Lung (tissue), 12 donors: ENCODE data around the gene TRABD2A. TPM values are rescaled to one million over a fixed set of nuclear protein-coding genes. Genes with fewer than 3 reads are reported as not detected.

Experiments
- ATAC-seq: fragments of 200-7000 bp; cut with Tn5 transposase; one replicate; pipeline ENCODE4 v1.9.1; 2020; ENCODE audit warnings: moderate number of reproducible peaks; ENCODE audit not compliant: insufficient read depth, low FRiP score
- DNase-seq, 3 donors: peaks; one replicate each; pipeline ENCODE4 v3.0.0-alpha.2; 2013 to 2017
- H3K27ac ChIP-seq, 2 donors: one replicate each; pipeline ENCODE4 v1.5.1; 2013; ENCODE audit warnings: mild to moderate bottlenecking in 2 of 2, moderate library complexity in 2 of 2, control low read depth in 1 of 2, inconsistent platforms in 1 of 2, low read depth in 1 of 2, low read length in 1 of 2
- H3K27me3 ChIP-seq, 3 donors: one replicate each; pipeline ENCODE4 v1.5.1; 2013; ENCODE audit warnings: low read length in 2 of 3; ENCODE audit not compliant: control insufficient read depth in 3 of 3, insufficient read depth in 3 of 3
- H3K36me3 ChIP-seq, 4 donors: one replicate each; pipeline ENCODE4 v1.5.1; 2013; ENCODE audit warnings: low read length in 4 of 4, mild to moderate bottlenecking in 1 of 4, moderate library complexity in 1 of 4; ENCODE audit not compliant: control insufficient read depth in 4 of 4, insufficient read depth in 4 of 4
- H3K4me1 ChIP-seq, 5 donors: one replicate each; pipeline ENCODE4 v1.5.1; 2013; ENCODE audit warnings: low read length in 5 of 5, mild to moderate bottlenecking in 2 of 5, moderate library complexity in 1 of 5; ENCODE audit not compliant: control insufficient read depth in 5 of 5, insufficient read depth in 5 of 5
- H3K4me3 ChIP-seq: one replicate; pipeline ENCODE4 v1.5.1; 2013; ENCODE audit warnings: mild to moderate bottlenecking, control low read depth, moderate library complexity
- H3K9ac ChIP-seq, 2 donors: one replicate each; pipeline ENCODE4 v1.5.1; 2013; ENCODE audit warnings: low read length in 2 of 2, control low read depth in 1 of 2; ENCODE audit not compliant: insufficient read depth in 1 of 2
- H3K9me3 ChIP-seq, 4 donors: one replicate each; pipeline ENCODE4 v1.5.1; 2013; ENCODE audit warnings: low read length in 3 of 4, mild to moderate bottlenecking in 1 of 4, moderate library complexity in 1 of 4; ENCODE audit not compliant: control insufficient read depth in 4 of 4, insufficient read depth in 3 of 4
- CTCF ChIP-seq: IDR thresholded peaks from 2 replicates; pipeline ENCODE4 v1.5.1; 2012; ENCODE audit warnings: mild to moderate bottlenecking; ENCODE audit errors: control extremely low read depth, extremely low read depth
- WGBS, 2 donors: extraction: QIAGEN DNeasy Blood & Tissue Kit; methylation state at CpG; one replicate each; pipeline ENCODE4 v1.1.7; 2013; 5-methylcytosine and 5-hydroxymethylcytosine counted together
- polyA plus RNA-seq, 2 donors: library from polyadenylated mRNA; stranded (reverse); fragments of 200-250 nt; gene quantifications; one replicate each; pipeline ENCODE4 v1.2.1, GENCODE V29; 2013
- total RNA-seq, 2 donors: library from RNA; depleted of rRNA in 1 of 2; stranded (reverse); fragments of >200 nt in 1 of 2; gene quantifications; one replicate each; pipeline ENCODE4 v1.2.1, GENCODE V29; 2014 to 2021
- donor health status: control.
- donor health status: control.
- donor health status: Bipolar disorder and iron deficiency.
- donor health status: healthy.
- donor health status: DM: yes; HTN: yes; CAD: no.

The TRABD2A gene
- total and polyA plus RNA-seq, 4 donors: 1.9 to 3.1 (median 2.3) TPM

- ATAC-seq: no peak
- DNase-seq: no peak
- Histone ChIP-seq H3K27me3 (no peaks in the 10 kb centered on the region), H3K4me3 (no peak overlapping the region), H3K9ac (no peak overlapping the region), H3K4me1 (peaks cover 0 to 4% (median 0%) of the 10 kb centered on the region in 5 donors), H3K36me3 (no peaks in the 10 kb centered on the region), H3K27ac (no peak overlapping the region), H3K9me3 (peaks cover 0 to 2% (median 0%) of the 10 kb centered on the region in 4 donors)
- WGBS, 2 donors: 85 to 91% methylated on average over 5 of the region's 5 CpGs
- TF ChIP-seq CTCF: no peak
Measured at GRCh38 chr2:84823229-84823628, 57.7 kb downstream of the TRABD2A start.

GRCh38 chr2:84821806-84822205 is 59.1 kb downstream of the TRABD2A start:
- Histone ChIP-seq H3K27me3 (no peaks in the 10 kb centered on the region), H3K27ac (no peak overlapping the region), H3K4me1 (peaks cover 0 to 4% (median 0%) of the 10 kb centered on the region in 5 donors), H3K9me3 (peaks cover 0 to 2% (median 0%) of the 10 kb centered on the region in 4 donors), H3K36me3 (no peaks in the 10 kb centered on the region), H3K9ac (no peak overlapping the region), H3K4me3 (no peak overlapping the region)
- no peak for TF ChIP-seq CTCF
- ATAC-seq (no peak), DNase-seq (no peak)
- WGBS, 2 donors: 90 to 92% methylated on average over 7 of the region's 7 CpGs

GRCh38 chr2:84817239-84817655 is 63.6 kb downstream of the TRABD2A start:
- Histone ChIP-seq H3K9ac (no peak overlapping the region), H3K27me3 (no peaks in the 10 kb centered on the region), H3K9me3 (no peaks in the 10 kb centered on the region), H3K4me3 (no peak overlapping the region), H3K4me1 (peaks cover 0 to 4% (median 0%) of the 10 kb centered on the region in 5 donors), H3K36me3 (no peaks in the 10 kb centered on the region), H3K27ac (no peak overlapping the region)
- ATAC-seq: no peak
- TF ChIP-seq CTCF: no peak
- 83 to 95% methylated on average over 2 of the region's 2 CpGs for WGBS, 2 donors
- DNase-seq: no peak

GRCh38 chr2:84816426-84817026 is 64.4 kb downstream of the TRABD2A start:
- Histone ChIP-seq H3K36me3 (no peaks in the 10 kb centered on the region), H3K27me3 (no peaks in the 10 kb centered on the region), H3K27ac (no peak overlapping the region), H3K9me3 (no peaks in the 10 kb centered on the region), H3K9ac (no peak overlapping the region), H3K4me3 (no peak overlapping the region), H3K4me1 (peaks cover 0 to 4% (median 0%) of the 10 kb centered on the region in 5 donors)
- TF ChIP-seq CTCF: no peak
- no peak for DNase-seq
- no peak for ATAC-seq
- WGBS, 2 donors: 92 to 94% methylated on average over 6 of the region's 6 CpGs
